Prostate gland (tissue), 2 donors: ENCODE measurements around the gene RAB35.

Experiments used
- CTCF ChIP-seq, 4 experiments: fragments of 200-600 bp in 2 of 4; fragments of 450-650 bp in 2 of 4; sonication (generic) in 2 of 4; IDR thresholded peaks; 1 replicate in 3 of 4; 2 replicates in 1 of 4; pipeline ENCODE4 v1.5.1; 2016 to 2019; ENCODE audit warnings: antibody characterized with exemption in 4 of 4, mild to moderate bottlenecking in 2 of 4, moderate library complexity in 2 of 4
- POLR2AphosphoS5 ChIP-seq: sonication (generic); formaldehyde crosslinking; IDR thresholded peaks from one replicate; pipeline ENCODE4 v1.6.1; 2017; ENCODE audit warnings: antibody characterized with exemption

- TF ChIP-seq POLR2AphosphoS5 (no peak), CTCF (IDR thresholded peaks at IDR 0.05) (no peak)
These were observed 13.5 kb upstream of the RAB35 start for GRCh38 chr12:120130011-120130410.
